ENCODE measurements around the gene BTG1. TPM values are rescaled to one million over a fixed set of nuclear protein-coding genes. Genes with fewer than 3 reads are reported as not detected.

The BTG1 gene
- total RNA-seq, 1 donor from 2014 or later: 164 TPM

DNA sequence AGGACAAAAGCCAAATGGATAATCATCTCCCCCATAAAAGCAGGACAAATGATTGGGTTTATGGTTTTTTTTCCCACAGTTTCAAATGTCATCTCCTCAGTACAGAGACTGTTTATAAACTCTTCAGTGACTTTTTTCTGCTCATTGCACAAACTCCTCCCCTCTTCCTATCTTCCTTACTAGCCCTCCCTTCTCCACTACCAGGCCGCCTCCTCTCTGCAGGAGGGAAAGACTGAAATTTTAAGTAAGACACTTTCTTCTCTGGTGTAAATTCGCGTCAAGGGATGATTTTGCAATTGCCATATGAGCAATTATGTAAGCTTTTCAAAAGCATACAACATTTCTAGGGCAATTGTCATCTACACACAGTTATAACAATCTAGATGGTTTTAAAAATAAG lies 37.0 kb downstream of the BTG1 start:
- Mint-ChIP-seq H3K27ac (peak overlapping the region; percentile 5), H3K9me3 (ENCODE audit: low read depth) (no peaks in the 10 kb centered on the region), H3K4me1 (ENCODE audit: low read depth) (peaks cover 59% of the 10 kb centered on the region), H3K36me3 (ENCODE audit: insufficient read depth) (peaks cover 5% of the 10 kb centered on the region), H3K27me3 (no peaks in the 10 kb centered on the region), H3K4me3 (ENCODE audit: low read depth) (no peak overlapping the region)
- TF ChIP-seq CTCF (IDR thresholded peaks at IDR 0.05; ENCODE audit: unreplicated experiment): no peak
- DNase-seq (ENCODE audit: low spot score, unreplicated experiment): no peak

DNA sequence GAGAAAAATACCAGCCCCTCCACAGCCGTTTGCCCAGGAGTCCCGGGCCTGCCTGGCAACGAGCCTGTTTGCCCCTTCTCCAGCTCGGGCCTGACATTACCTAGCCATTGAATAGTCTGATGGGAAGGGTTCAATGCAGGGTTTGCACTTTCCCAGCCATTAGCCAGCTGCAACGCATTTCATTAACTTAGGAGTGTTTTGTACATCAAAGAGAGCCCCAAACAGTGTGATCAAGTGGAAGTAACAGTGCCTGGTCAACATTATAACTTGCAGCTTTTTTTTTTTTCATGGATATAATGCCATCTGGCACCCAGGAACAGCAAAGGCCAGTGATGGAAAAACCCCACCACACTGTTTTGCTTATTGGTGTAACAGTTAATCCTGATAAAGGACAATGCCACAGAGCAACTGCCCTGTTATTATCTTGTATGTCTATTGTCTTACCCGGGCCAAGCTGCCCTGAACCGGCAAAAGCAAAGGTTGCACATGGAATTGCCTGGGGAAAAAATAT lies 38.0 kb downstream of the BTG1 start:
- H3K4me1 Mint-ChIP-seq (ENCODE audit: low read depth): peaks cover 59% of the 10 kb centered on the region
- H3K4me3 Mint-ChIP-seq (ENCODE audit: low read depth): no peak overlapping the region

GRCh38 chr12:92107094-92107493 lies 38.6 kb downstream of the BTG1 start:
- Mint-ChIP-seq H3K27ac (peak overlapping the region; percentile 84), H3K36me3 (ENCODE audit: insufficient read depth) (peaks cover 5% of the 10 kb centered on the region), H3K4me3 (ENCODE audit: low read depth) (no peak overlapping the region), H3K9me3 (ENCODE audit: low read depth) (no peaks in the 10 kb centered on the region), H3K4me1 (ENCODE audit: low read depth) (peaks cover 57% of the 10 kb centered on the region), H3K27me3 (no peaks in the 10 kb centered on the region)
- no peak for TF ChIP-seq CTCF (IDR thresholded peaks at IDR 0.05; ENCODE audit: unreplicated experiment)
- no peak for DNase-seq (ENCODE audit: low spot score, unreplicated experiment)

More for the DNA sequence above, 38.0 kb downstream of the BTG1 start:
- peak overlapping the region; percentile 84 for H3K27ac Mint-ChIP-seq
- H3K9me3 Mint-ChIP-seq (ENCODE audit: low read depth): no peaks in the 10 kb centered on the region
- H3K27me3 Mint-ChIP-seq: no peaks in the 10 kb centered on the region
- DNase-seq (ENCODE audit: low spot score, unreplicated experiment): no peak
- H3K36me3 Mint-ChIP-seq (ENCODE audit: insufficient read depth): peaks cover 5% of the 10 kb centered on the region
- TF ChIP-seq CTCF (IDR thresholded peaks at IDR 0.05; ENCODE audit: unreplicated experiment): no peak

DNA sequence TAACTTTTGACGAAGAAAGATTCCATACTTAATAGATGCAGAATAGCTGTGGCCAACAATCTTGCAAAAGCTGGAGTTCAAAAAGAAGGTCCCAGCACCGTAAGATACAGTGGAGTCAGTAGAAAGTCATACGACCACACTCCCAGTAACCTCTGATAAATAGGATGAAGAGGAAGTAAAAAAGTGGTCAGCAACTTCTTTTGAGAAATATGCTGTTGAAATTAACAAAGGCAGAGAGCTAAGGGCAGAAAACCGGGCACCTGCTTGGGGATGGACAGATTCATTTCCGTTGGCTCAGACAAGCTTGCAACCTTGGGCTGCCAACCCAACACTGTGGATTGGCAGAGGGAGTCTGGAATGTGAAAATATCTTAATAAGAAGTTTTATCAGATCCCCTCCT lies 40.0 kb downstream of the BTG1 start:
- H3K27me3 Mint-ChIP-seq: no peaks in the 10 kb centered on the region
- no peak for TF ChIP-seq CTCF (IDR thresholded peaks at IDR 0.05; ENCODE audit: unreplicated experiment)

DNA sequence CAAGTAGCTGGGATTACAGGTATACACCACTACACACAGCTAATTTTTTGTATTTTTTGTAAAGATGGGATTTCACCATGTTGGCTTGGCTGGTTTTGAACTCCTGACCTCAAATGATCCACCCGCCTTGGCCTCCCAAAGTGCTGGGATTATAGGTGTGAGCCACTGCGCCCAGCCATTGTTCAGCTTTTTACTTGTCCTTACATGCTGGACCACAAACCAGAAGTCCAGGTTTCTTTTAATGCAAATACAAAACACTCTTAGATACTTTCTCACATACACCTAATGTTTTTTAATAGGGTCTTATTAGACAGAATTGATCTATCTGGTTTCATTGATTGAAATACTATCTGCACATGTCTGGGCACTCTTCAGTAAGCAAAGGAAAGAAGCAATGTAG lies 40.5 kb downstream of the BTG1 start:
- Mint-ChIP-seq H3K27me3 (no peaks in the 10 kb centered on the region), H3K4me1 (ENCODE audit: low read depth) (peaks cover 46% of the 10 kb centered on the region), H3K36me3 (ENCODE audit: insufficient read depth) (peaks cover 3% of the 10 kb centered on the region), H3K4me3 (ENCODE audit: low read depth) (no peak overlapping the region), H3K27ac (peak overlapping the region; percentile 22), H3K9me3 (ENCODE audit: low read depth) (peaks cover 6% of the 10 kb centered on the region)
- DNase-seq (ENCODE audit: low spot score, unreplicated experiment): no peak
- TF ChIP-seq CTCF (IDR thresholded peaks at IDR 0.05; ENCODE audit: unreplicated experiment): no peak

More for the DNA sequence above, 40.0 kb downstream of the BTG1 start:
- DNase-seq (ENCODE audit: low spot score, unreplicated experiment): no peak
- Mint-ChIP-seq H3K4me1 (ENCODE audit: low read depth) (peaks cover 51% of the 10 kb centered on the region), H3K36me3 (ENCODE audit: insufficient read depth) (peaks cover 3% of the 10 kb centered on the region), H3K27ac (no peak overlapping the region), H3K4me3 (ENCODE audit: low read depth) (no peak overlapping the region), H3K9me3 (ENCODE audit: low read depth) (peaks cover 3% of the 10 kb centered on the region)
